ENCODE results near the gene OR6J1.
"Not testable (repeated sequence)": the region's sequence is repeated elsewhere in the genome, so short reads cannot be mapped to it uniquely, and the experiment has no call there.

DNA sequence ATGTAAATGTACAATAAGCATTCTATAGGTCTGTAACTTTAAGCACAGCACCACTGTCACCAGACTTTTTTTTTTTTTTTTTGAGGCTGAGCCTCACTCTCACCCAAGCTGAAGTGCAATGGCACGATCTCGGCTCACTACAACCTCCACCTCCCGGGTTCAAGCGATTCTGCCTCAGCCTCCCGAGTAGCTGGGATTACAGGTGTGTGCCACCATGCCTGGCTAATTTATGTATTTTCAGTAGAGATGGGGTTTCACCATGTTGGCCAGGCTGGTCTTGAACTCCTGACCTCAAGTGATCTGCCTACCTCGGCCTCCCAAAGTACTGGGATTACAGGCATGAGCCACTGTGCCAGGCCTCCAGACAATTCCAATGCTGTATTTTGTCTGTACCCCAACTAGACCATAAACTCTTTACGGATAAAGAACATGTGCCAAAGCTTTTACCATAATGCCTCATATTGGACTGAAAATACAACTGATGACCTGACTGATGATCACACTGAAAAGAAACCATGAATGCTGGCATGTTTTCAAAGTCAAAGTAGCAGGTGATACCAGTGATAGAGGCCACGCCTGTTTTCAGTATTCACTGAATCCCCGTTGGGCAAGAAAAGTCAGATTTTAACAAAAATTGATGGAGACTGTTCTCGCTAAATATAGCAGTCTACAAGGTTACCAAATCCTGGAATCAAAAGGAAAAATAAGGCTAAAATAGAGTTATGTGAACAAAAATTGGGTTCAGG lies 56.3 kb downstream of the OR6J1 start:
- TF ChIP-seq CTCF, POLR2A (IDR thresholded peaks at IDR 0.05): not testable (repeated sequence)

Measured in vagina (tissue), 2 donors.